IgD-negative memory B cell (primary cell): ENCODE measurements around the gene GPR179. TPM values are rescaled to one million over a fixed set of nuclear protein-coding genes. Genes with fewer than 3 reads are reported as not detected.

ENCODE experiments used
- H3K27ac Mint-ChIP-seq, 3 donors: one replicate each; pipeline ENCODE4 v1.8.0; 2020 to 2022; ENCODE audit warnings: mild to moderate bottlenecking in 3 of 3, mixed read lengths in 3 of 3, moderate library complexity in 1 of 3
- H3K27me3 Mint-ChIP-seq: one replicate; pipeline ENCODE4 v1.8.0; 2021; ENCODE audit warnings: mixed read lengths
- H3K36me3 Mint-ChIP-seq: one replicate; pipeline ENCODE4 v1.8.0; 2020; ENCODE audit warnings: mild to moderate bottlenecking, mixed read lengths
- H3K4me1 Mint-ChIP-seq, 3 donors: one replicate each; pipeline ENCODE4 v1.8.0; 2020 to 2022; ENCODE audit warnings: mixed read lengths in 3 of 3, mild to moderate bottlenecking in 1 of 3
- H3K4me3 Mint-ChIP-seq, 4 donors: one replicate each; pipeline ENCODE4 v1.8.0; 2020 to 2022; ENCODE audit warnings: mild to moderate bottlenecking in 4 of 4, mixed read lengths in 4 of 4, moderate library complexity in 3 of 4
- H3K9me3 Mint-ChIP-seq, 3 donors: one replicate each; pipeline ENCODE4 v1.8.0; 2020 to 2021; ENCODE audit warnings: mixed read lengths in 3 of 3, mild to moderate bottlenecking in 1 of 3
- polyA plus RNA-seq: library from polyadenylated mRNA; unstranded; fragments of 300-500 nt; fragmentation: Illumina TruSeq; gene quantifications from one replicate; pipeline ENCODE4 v1.2.3, GENCODE V29; 2021

GPR179 gene
- polyA plus RNA-seq: not detected

- Mint-ChIP-seq H3K27me3 (peaks cover 1% of the 10 kb centered on the region), H3K27ac (no peak within 1 kb of the TSS), H3K36me3 (peaks cover 2% of the 10 kb centered on the region), H3K4me3 (peak within 1 kb of the TSS in 1 of 4 donors; percentile 63), H3K4me1 (peaks cover 0 to 1% (median under 1%) of the 10 kb centered on the region in 3 donors), H3K9me3 (no peaks in the 10 kb centered on the region)
These were observed at the start of gene GPR179 for GRCh38 chr17:38343608-38344419. Gene GPR179 (minus strand): TSS chr17:38343956. CDS start chr17:38343789, 167 bp downstream.

- Mint-ChIP-seq H3K9me3 (no peaks in the 10 kb centered on the region), H3K4me1 (peaks cover 0 to 7% (median 4%) of the 10 kb centered on the region in 3 donors), H3K36me3 (peaks cover 3% of the 10 kb centered on the region), H3K27ac (peak overlapping the region in 1 of 3 donors; percentile 61), H3K4me3 (no peak overlapping the region), H3K27me3 (no peaks in the 10 kb centered on the region)
These were observed 35.7 kb upstream of the GPR179 start for GRCh38 chr17:38379448-38379847.

- Mint-ChIP-seq H3K27ac (no peak overlapping the region), H3K36me3 (peaks cover 8% of the 10 kb centered on the region), H3K4me3 (no peak overlapping the region), H3K4me1 (peaks cover 0 to 2% (median 0%) of the 10 kb centered on the region in 3 donors), H3K27me3 (no peaks in the 10 kb centered on the region), H3K9me3 (no peaks in the 10 kb centered on the region)
These were observed 25.5 kb upstream of the GPR179 start for GRCh38 chr17:38369124-38369886.

GRCh38 chr17:38364741-38365140, 21.0 kb upstream of the GPR179 start:
- H3K4me1 Mint-ChIP-seq: no peaks in the 10 kb centered on the region
- H3K27me3 Mint-ChIP-seq: no peaks in the 10 kb centered on the region
- no peaks in the 10 kb centered on the region for H3K9me3 Mint-ChIP-seq
- no peak overlapping the region for H3K27ac Mint-ChIP-seq
- peaks cover 5% of the 10 kb centered on the region for H3K36me3 Mint-ChIP-seq
- H3K4me3 Mint-ChIP-seq: no peak overlapping the region

GRCh38 chr17:38363016-38363415, 19.3 kb upstream of the GPR179 start:
- Mint-ChIP-seq H3K4me3 (no peak overlapping the region), H3K27me3 (no peaks in the 10 kb centered on the region), H3K9me3 (no peaks in the 10 kb centered on the region), H3K27ac (no peak overlapping the region), H3K36me3 (peaks cover 5% of the 10 kb centered on the region), H3K4me1 (peaks cover 0 to 2% (median 0%) of the 10 kb centered on the region in 3 donors)

- no peaks in the 10 kb centered on the region for H3K27me3 Mint-ChIP-seq
- H3K9me3 Mint-ChIP-seq: no peaks in the 10 kb centered on the region
- H3K36me3 Mint-ChIP-seq: peaks cover 5% of the 10 kb centered on the region
- peaks cover 2 to 9% (median 3%) of the 10 kb centered on the region in 3 donors for H3K4me1 Mint-ChIP-seq
- no peak overlapping the region for H3K4me3 Mint-ChIP-seq
- H3K27ac Mint-ChIP-seq: no peak overlapping the region
These were observed 18.1 kb upstream of the GPR179 start for GRCh38 chr17:38361694-38362465.

GRCh38 chr17:38358586-38359513, 15.1 kb upstream of the GPR179 start:
- peaks cover 13 to 27% (median 22%) of the 10 kb centered on the region in 3 donors for H3K4me1 Mint-ChIP-seq

GRCh38 chr17:38357486-38358123, 13.8 kb upstream of the GPR179 start:
- Mint-ChIP-seq H3K27me3 (no peaks in the 10 kb centered on the region), H3K4me1 (peaks cover 22 to 36% (median 23%) of the 10 kb centered on the region in 3 donors), H3K36me3 (peaks cover 5% of the 10 kb centered on the region), H3K4me3 (peak overlapping the region in 1 of 4 donors; percentile 9), H3K27ac (peak overlapping the region in 1 of 3 donors; percentile 12), H3K9me3 (no peaks in the 10 kb centered on the region)

More at GRCh38 chr17:38358586-38359513, 15.1 kb upstream of the GPR179 start:
- peaks cover 5% of the 10 kb centered on the region for H3K36me3 Mint-ChIP-seq
- no peak overlapping the region for H3K4me3 Mint-ChIP-seq
- no peaks in the 10 kb centered on the region for H3K27me3 Mint-ChIP-seq
- no peaks in the 10 kb centered on the region for H3K9me3 Mint-ChIP-seq
- H3K27ac Mint-ChIP-seq: no peak overlapping the region

- H3K36me3 Mint-ChIP-seq: peaks cover 5% of the 10 kb centered on the region
- H3K4me1 Mint-ChIP-seq: peaks cover 23 to 40% (median 27%) of the 10 kb centered on the region in 3 donors
- H3K27ac Mint-ChIP-seq: peak overlapping the region in 1 of 3 donors; percentile 9
- H3K9me3 Mint-ChIP-seq: no peaks in the 10 kb centered on the region
- H3K27me3 Mint-ChIP-seq: no peaks in the 10 kb centered on the region
- peak overlapping the region in 2 of 4 donors; percentile 50 to 93 for H3K4me3 Mint-ChIP-seq
These were observed 11.5 kb upstream of the GPR179 start for GRCh38 chr17:38355251-38355650.

GRCh38 chr17:38354466-38354865, 10.7 kb upstream of the GPR179 start:
- H3K27me3 Mint-ChIP-seq: no peaks in the 10 kb centered on the region
- peaks cover 23 to 39% (median 28%) of the 10 kb centered on the region in 3 donors for H3K4me1 Mint-ChIP-seq
- no peak overlapping the region for H3K27ac Mint-ChIP-seq
- H3K4me3 Mint-ChIP-seq: peak overlapping the region in 1 of 4 donors; percentile 93
- no peaks in the 10 kb centered on the region for H3K9me3 Mint-ChIP-seq
- peaks cover 5% of the 10 kb centered on the region for H3K36me3 Mint-ChIP-seq

- H3K4me1 Mint-ChIP-seq: peaks cover 28 to 42% (median 34%) of the 10 kb centered on the region in 3 donors
- no peaks in the 10 kb centered on the region for H3K9me3 Mint-ChIP-seq
- peaks cover 4% of the 10 kb centered on the region for H3K36me3 Mint-ChIP-seq
- H3K27me3 Mint-ChIP-seq: no peaks in the 10 kb centered on the region
- H3K4me3 Mint-ChIP-seq: peak overlapping the region; percentile 83 to 95 (median 94)
- peak overlapping the region in 1 of 3 donors; percentile 62 for H3K27ac Mint-ChIP-seq
These were observed 9.9 kb upstream of the GPR179 start for GRCh38 chr17:38353668-38354067.

- Mint-ChIP-seq H3K4me1 (peaks cover 28 to 42% (median 34%) of the 10 kb centered on the region in 3 donors), H3K9me3 (no peaks in the 10 kb centered on the region), H3K27ac (peak overlapping the region; percentile 31 to 69 (median 62)), H3K27me3 (no peaks in the 10 kb centered on the region), H3K4me3 (peak overlapping the region; percentile 83 to 95 (median 94)), H3K36me3 (peaks cover 4% of the 10 kb centered on the region)
These were observed 9.4 kb upstream of the GPR179 start for GRCh38 chr17:38353086-38353604.
